H9 (cell line): Measurements from ENCODE around the gene THSD4. TPM values are rescaled to one million over a fixed set of nuclear protein-coding genes. Genes with fewer than 3 reads are reported as not detected.

Source experiments
- DNase-seq: peaks from one replicate; pipeline ENCODE4 v3.0.0-alpha.2; 2017
- H2AFZ ChIP-seq: one replicate; pipeline ENCODE4 v1.6.1; 2013; ENCODE audit warnings: mild to moderate bottlenecking, low read length, control low read depth, moderate library complexity
- H2AK5ac ChIP-seq: 2 replicates; pipeline ENCODE4 v1.6.1; 2013; ENCODE audit warnings: low read length, control low read depth, mixed read lengths; ENCODE audit not compliant: insufficient read length
- H2BK120ac ChIP-seq: one replicate; pipeline ENCODE4 v1.6.1; 2013; ENCODE audit warnings: low read depth, mild to moderate bottlenecking, low read length, control low read depth, inconsistent platforms; ENCODE audit not compliant: poor library complexity, severe bottlenecking
- H2BK12ac ChIP-seq: 2 replicates; pipeline ENCODE4 v1.6.1; 2013; ENCODE audit warnings: low read length, control low read depth, mixed read lengths, low read depth; ENCODE audit not compliant: insufficient read length
- H2BK15ac ChIP-seq: 2 replicates; pipeline ENCODE4 v1.6.1; 2013; ENCODE audit warnings: low read depth, low read length, control low read depth
- H2BK20ac ChIP-seq: one replicate; pipeline ENCODE4 v1.6.1; 2013; ENCODE audit warnings: low read depth, mild to moderate bottlenecking, low read length, control low read depth, inconsistent platforms; ENCODE audit not compliant: poor library complexity, severe bottlenecking
- H2BK5ac ChIP-seq: 2 replicates; pipeline ENCODE4 v1.6.1; 2013; ENCODE audit warnings: low read length, control low read depth, mixed read lengths; ENCODE audit not compliant: insufficient read length
- H3K14ac ChIP-seq: 2 replicates; pipeline ENCODE4 v1.6.1; 2013; ENCODE audit warnings: low read length, control low read depth; ENCODE audit not compliant: insufficient read depth
- H3K18ac ChIP-seq: 2 replicates; pipeline ENCODE4 v1.6.1; 2013; ENCODE audit warnings: low read depth, mild to moderate bottlenecking, mixed read lengths, low read length, control low read depth; ENCODE audit not compliant: insufficient read length
- H3K23ac ChIP-seq: 2 replicates; pipeline ENCODE4 v1.6.1; 2013; ENCODE audit warnings: low read length, control low read depth, mixed read lengths, low read depth; ENCODE audit not compliant: insufficient read length
- H3K23me2 ChIP-seq: 2 replicates; pipeline ENCODE4 v1.6.1; 2013; ENCODE audit warnings: low read depth, mild to moderate bottlenecking, mixed read lengths, low read length, control low read depth; ENCODE audit not compliant: insufficient read length, poor library complexity, severe bottlenecking
- H3K27ac ChIP-seq: 2 replicates; pipeline ENCODE4 v1.5.1; 2013; ENCODE audit warnings: low read length, control low read depth, mixed read lengths, low read depth; ENCODE audit not compliant: insufficient read length
- H3K27me3 ChIP-seq: 2 replicates; pipeline ENCODE4 v1.6.1; 2013; ENCODE audit warnings: low read length, control low read depth, inconsistent platforms; ENCODE audit not compliant: insufficient read depth
- H3K4ac ChIP-seq: 2 replicates; pipeline ENCODE4 v1.6.1; 2013; ENCODE audit warnings: low read depth, mild to moderate bottlenecking, control low read depth, inconsistent platforms, low read length, moderate library complexity
- H3K4me1 ChIP-seq: 2 replicates; pipeline ENCODE4 v1.6.1; 2013; ENCODE audit warnings: low read length, control low read depth, inconsistent platforms; ENCODE audit not compliant: insufficient read depth
- H3K4me2 ChIP-seq: 2 replicates; pipeline ENCODE4 v1.6.1; 2013; ENCODE audit warnings: low read length, control low read depth, mixed read lengths; ENCODE audit not compliant: insufficient read length, insufficient read depth
- H3K56ac ChIP-seq: 2 replicates; pipeline ENCODE4 v1.6.1; 2013; ENCODE audit warnings: low read depth, mild to moderate bottlenecking, mixed read lengths, low read length, control low read depth; ENCODE audit not compliant: insufficient read length
- H3K79me1 ChIP-seq: 2 replicates; pipeline ENCODE4 v1.6.1; 2013; ENCODE audit warnings: low read depth, mild to moderate bottlenecking, moderate library complexity, low read length, control low read depth, inconsistent platforms; ENCODE audit not compliant: insufficient read depth, poor library complexity, severe bottlenecking
- H3K79me2 ChIP-seq: 2 replicates; pipeline ENCODE4 v1.6.1; 2013; ENCODE audit warnings: low read length, control low read depth, inconsistent platforms; ENCODE audit not compliant: insufficient read depth
- H3K9ac ChIP-seq: 2 replicates; pipeline ENCODE4 v1.6.1; 2013; ENCODE audit warnings: low read length, control low read depth, mixed read lengths; ENCODE audit not compliant: insufficient read length; ENCODE audit errors: extremely low read depth
- H3K9me3 ChIP-seq: one replicate; pipeline ENCODE4 v1.6.1; 2013; ENCODE audit warnings: low read depth, low read length, inconsistent platforms; ENCODE audit not compliant: control insufficient read depth
- H3T11ph ChIP-seq: one replicate; pipeline ENCODE4 v1.6.1; 2013; ENCODE audit warnings: mild to moderate bottlenecking, low read length, control low read depth, inconsistent platforms
- H4K20me1 ChIP-seq: one replicate; pipeline ENCODE4 v1.6.1; 2013; ENCODE audit not compliant: control insufficient read depth, insufficient read length, insufficient read depth
- H4K5ac ChIP-seq: 2 replicates; pipeline ENCODE4 v1.6.1; 2013; ENCODE audit warnings: low read depth, mild to moderate bottlenecking, mixed read lengths, low read length, control low read depth; ENCODE audit not compliant: insufficient read length
- H4K8ac ChIP-seq: replicated peaks from 2 replicates; pipeline ENCODE4 v1.6.1; 2013; ENCODE audit warnings: low read length, control low read depth, mixed read lengths, low read depth; ENCODE audit not compliant: insufficient read length
- H4K91ac ChIP-seq: 2 replicates; pipeline ENCODE4 v1.6.1; 2013; ENCODE audit warnings: low read depth, mild to moderate bottlenecking, moderate library complexity, mixed read lengths, low read length, control low read depth; ENCODE audit not compliant: insufficient read length
- H3K27ac Mint-ChIP-seq, 3 experiments: 2 replicates in 2 of 3; 3 replicates in 1 of 3; pipeline ENCODE4 v1.8.0; 2020 to 2021; ENCODE audit warnings: mixed read lengths in 3 of 3, mild to moderate bottlenecking in 1 of 3, moderate library complexity in 1 of 3
- H3K27me3 Mint-ChIP-seq: 2 replicates; pipeline ENCODE4 v1.8.0; 2021; ENCODE audit warnings: low read depth, mild to moderate bottlenecking, moderate library complexity, mixed read lengths
- H3K36me3 Mint-ChIP-seq, 3 experiments: 2 replicates in 2 of 3; 3 replicates in 1 of 3; pipeline ENCODE4 v1.8.0; 2020 to 2021; ENCODE audit warnings: low read depth in 3 of 3, mixed read lengths in 3 of 3; ENCODE audit not compliant: insufficient read depth in 1 of 3
- H3K4me1 Mint-ChIP-seq, 2 experiments: 2 replicates each; pipeline ENCODE4 v1.8.0; 2020; ENCODE audit warnings: mixed read lengths in 2 of 2
- H3K4me3 Mint-ChIP-seq, 2 experiments: 2 replicates in 1 of 2; 3 replicates in 1 of 2; pipeline ENCODE4 v1.8.0; 2020 to 2021; ENCODE audit warnings: mild to moderate bottlenecking in 2 of 2, mixed read lengths in 2 of 2, moderate library complexity in 1 of 2
- H3K9me3 Mint-ChIP-seq, 2 experiments: 2 replicates in 1 of 2; 3 replicates in 1 of 2; pipeline ENCODE4 v1.8.0; 2020; ENCODE audit warnings: mild to moderate bottlenecking in 2 of 2, mixed read lengths in 2 of 2, moderate library complexity in 1 of 2
- WGBS: extraction: QIAGEN DNeasy Blood & Tissue Kit; methylation state at CpG from one replicate; pipeline ENCODE4 v1.1.7; 2013; ENCODE audit warnings: missing lambda C conversion rate, low lambda C conversion rate, mixed read lengths; ENCODE audit not compliant: insufficient read length; ENCODE audit errors: extremely low coverage; 5-methylcytosine and 5-hydroxymethylcytosine counted together
- total RNA-seq: library from RNA; stranded (reverse); gene quantifications from 2 replicates; pipeline ENCODE4 v1.2.1, GENCODE V29; 2021
- TF ChIP-seq, protein P1 (sequence below): fragments of 200-600 bp; sonication (generic); conservative IDR thresholded peaks from 3 replicates; pipeline ENCODE4 v1.8.0; 2021; ENCODE audit warnings: antibody characterized with exemption, mild to moderate bottlenecking

The THSD4 gene
- total RNA-seq, 1 experiment from 2014 or later, result 5.5 TPM

DNA sequence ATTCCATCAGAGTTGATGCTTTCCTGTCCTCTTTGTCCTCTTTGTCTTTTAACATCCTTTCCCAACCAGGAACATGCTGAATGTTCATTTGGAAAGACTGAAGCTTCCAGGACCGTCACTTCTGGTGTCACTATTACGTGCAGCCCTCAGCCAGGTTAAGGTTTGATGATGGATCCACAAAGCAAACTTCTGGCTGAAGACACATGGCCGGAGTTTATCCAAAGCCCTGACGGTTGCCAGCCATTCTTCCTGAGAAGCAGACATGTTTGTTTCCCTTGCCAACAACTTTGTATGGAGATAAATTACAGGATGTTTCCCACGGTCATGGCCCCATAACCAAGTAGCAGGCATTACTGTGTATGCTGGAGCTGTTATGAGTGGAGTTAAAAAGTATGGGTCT lies 236.9 kb downstream of the THSD4 start:
- no peak overlapping the region for H3K56ac ChIP-seq
- H2AFZ ChIP-seq, result no peak overlapping the region
- H2AK5ac ChIP-seq, result no peak overlapping the region
- Mint-ChIP-seq H3K27me3 (no peaks in the 10 kb centered on the region), H3K36me3 (no peaks in the 10 kb centered on the region; a peak in 1 of 7 replicates), H3K4me3 (no peak overlapping the region), H3K4me1 (peaks cover 27 to 30% of the 10 kb centered on the region in 2 experiments), H3K9me3 (no peaks in the 10 kb centered on the region; a peak in 1 of 5 replicates), H3K27ac (no peak overlapping the region)
- H3K23me2 ChIP-seq, result no peaks in the 10 kb centered on the region
- no peak overlapping the region for H2BK120ac ChIP-seq
- TF ChIP-seq, protein P1, sequence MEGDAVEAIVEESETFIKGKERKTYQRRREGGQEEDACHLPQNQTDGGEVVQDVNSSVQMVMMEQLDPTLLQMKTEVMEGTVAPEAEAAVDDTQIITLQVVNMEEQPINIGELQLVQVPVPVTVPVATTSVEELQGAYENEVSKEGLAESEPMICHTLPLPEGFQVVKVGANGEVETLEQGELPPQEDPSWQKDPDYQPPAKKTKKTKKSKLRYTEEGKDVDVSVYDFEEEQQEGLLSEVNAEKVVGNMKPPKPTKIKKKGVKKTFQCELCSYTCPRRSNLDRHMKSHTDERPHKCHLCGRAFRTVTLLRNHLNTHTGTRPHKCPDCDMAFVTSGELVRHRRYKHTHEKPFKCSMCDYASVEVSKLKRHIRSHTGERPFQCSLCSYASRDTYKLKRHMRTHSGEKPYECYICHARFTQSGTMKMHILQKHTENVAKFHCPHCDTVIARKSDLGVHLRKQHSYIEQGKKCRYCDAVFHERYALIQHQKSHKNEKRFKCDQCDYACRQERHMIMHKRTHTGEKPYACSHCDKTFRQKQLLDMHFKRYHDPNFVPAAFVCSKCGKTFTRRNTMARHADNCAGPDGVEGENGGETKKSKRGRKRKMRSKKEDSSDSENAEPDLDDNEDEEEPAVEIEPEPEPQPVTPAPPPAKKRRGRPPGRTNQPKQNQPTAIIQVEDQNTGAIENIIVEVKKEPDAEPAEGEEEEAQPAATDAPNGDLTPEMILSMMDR, result no peak
- H4K5ac ChIP-seq, result no peak overlapping the region
- H3K14ac ChIP-seq, result no peak overlapping the region
- H3K9me3 ChIP-seq, result no peaks in the 10 kb centered on the region
- no peak overlapping the region for H2BK15ac ChIP-seq
- no peak overlapping the region for H4K91ac ChIP-seq
- H4K8ac ChIP-seq, result no peak overlapping the region
- H3K27me3 ChIP-seq, result no peaks in the 10 kb centered on the region
- H3T11ph ChIP-seq, result no peak overlapping the region
- H4K20me1 ChIP-seq, result no peaks in the 10 kb centered on the region
- H2BK20ac ChIP-seq, result no peak overlapping the region
- H3K23ac ChIP-seq, result no peak overlapping the region
- no peak overlapping the region for H2BK5ac ChIP-seq
- H3K4me1 ChIP-seq, result peaks cover 9% of the 10 kb centered on the region; the same call in 1 of the 2 replicates
- H3K4me2 ChIP-seq, result no peak overlapping the region
- WGBS, result no CpG with 5 or more reads among the region's 5 CpGs
- DNase-seq, result no peak
- H3K18ac ChIP-seq, result no peak overlapping the region
- H3K79me1 ChIP-seq, result no peaks in the 10 kb centered on the region
- H3K27ac ChIP-seq, result no peak overlapping the region
- no peak overlapping the region for H3K4ac ChIP-seq
- H3K79me2 ChIP-seq, result no peaks in the 10 kb centered on the region
- no peak overlapping the region for H3K9ac ChIP-seq
- no peak overlapping the region for H2BK12ac ChIP-seq
